Suprapubic skin (tissue), 2 donors: Measurements from ENCODE around the gene SENP7.

Source experiments
- EP300 ChIP-seq: sonication (generic); formaldehyde crosslinking; IDR thresholded peaks from one replicate; pipeline ENCODE4 v1.6.1; 2017; ENCODE audit warnings: antibody characterized with exemption
- POLR2A ChIP-seq, 2 donors: fragments of 450-650 bp; IDR thresholded peaks; one replicate each; pipeline ENCODE4 v1.6.1; 2017; ENCODE audit warnings: antibody characterized with exemption in 2 of 2, mild to moderate bottlenecking in 2 of 2, moderate library complexity in 2 of 2

DNA sequence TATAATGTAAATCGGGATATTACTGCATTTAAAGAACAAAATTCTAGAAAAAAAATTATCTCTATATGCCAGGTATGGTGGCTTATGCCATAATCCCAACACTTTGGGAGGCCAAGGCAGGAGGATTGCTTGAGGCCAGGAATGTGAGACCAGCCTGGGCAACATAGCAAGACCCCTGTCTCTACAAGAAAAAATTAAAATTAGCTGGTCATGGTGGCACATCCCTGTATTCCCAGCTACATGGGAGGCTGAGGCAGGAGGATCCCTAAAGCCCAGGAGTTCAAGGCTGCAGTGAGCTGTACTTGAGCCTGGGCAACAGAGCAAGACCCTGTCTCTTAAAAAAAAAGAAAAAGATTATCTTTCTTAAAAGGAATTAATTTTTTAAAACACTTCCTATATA is 12.8 kb downstream of the SENP7 start:
- TF ChIP-seq EP300 (no peak), POLR2A (IDR thresholded peaks at IDR 0.05) (no peak)
